CD4-positive, alpha-beta T cell (primary cell): ENCODE measurements around the gene CACNB2. TPM values are rescaled to one million over a fixed set of nuclear protein-coding genes. Genes with fewer than 3 reads are reported as not detected.

Experiments
- ATAC-seq: fragments of 200-7000 bp; cut with Tn5 transposase; one replicate; pipeline ENCODE4 v1.10.0; 2022; ENCODE audit warnings: mild to moderate bottlenecking; ENCODE audit not compliant: poor library complexity
- CTCF ChIA-PET: fragments of 350-600 bp; sonication (Branson Sonifier 250); formaldehyde crosslinking; loops from one replicate; lab custom pipeline; 2021; ENCODE audit warnings: antibody characterized with exemption, inconsistent platforms; lab: Charles Lee
- POLR2A ChIA-PET: fragments of 350-600 bp; sonication (Branson Sonifier 250); formaldehyde crosslinking; loops from one replicate; lab custom pipeline; 2021; ENCODE audit warnings: antibody characterized with exemption, inconsistent platforms; lab: Charles Lee
- DNase-seq, 14 experiments: peaks; one replicate each; pipeline ENCODE4 v3.0.0-alpha.2; 2013 to 2020; ENCODE audit warnings: mixed read lengths in 2 of 14
- H3K27ac ChIP-seq, 2 donors: one replicate each; pipeline versions ENCODE4 v1.5.1 to v1.7.0; 2013; ENCODE audit warnings: low read length in 2 of 2, low read depth in 1 of 2, mild to moderate bottlenecking in 1 of 2
- H3K27me3 ChIP-seq, 2 experiments: 1 replicate in 1 of 2; 2 replicates in 1 of 2; pipeline versions ENCODE4 v1.6.1 to v1.7.0; 2013; ENCODE audit warnings: low read length in 2 of 2, control low read depth in 1 of 2, mild to moderate bottlenecking in 1 of 2, moderate library complexity in 1 of 2; ENCODE audit not compliant: insufficient read depth in 2 of 2, control insufficient read depth in 1 of 2
- H3K36me3 ChIP-seq: one replicate; pipeline ENCODE4 v1.6.1; 2013; ENCODE audit warnings: low read length, control low read depth; ENCODE audit not compliant: insufficient read depth
- H3K4me1 ChIP-seq: one replicate; pipeline ENCODE4 v1.6.1; 2013; ENCODE audit warnings: low read length, control low read depth; ENCODE audit not compliant: insufficient read depth
- H3K4me3 ChIP-seq: one replicate; pipeline ENCODE4 v1.5.1; 2013; ENCODE audit warnings: mild to moderate bottlenecking, low read length, moderate library complexity
- H3K9me3 ChIP-seq, 2 experiments: 1 replicate in 1 of 2; 2 replicates in 1 of 2; pipeline versions ENCODE4 v1.6.1 to v1.7.0; 2013; ENCODE audit warnings: low read length in 2 of 2, mild to moderate bottlenecking in 2 of 2, control low read depth in 1 of 2, moderate library complexity in 1 of 2; ENCODE audit not compliant: control insufficient read depth in 1 of 2, insufficient read depth in 1 of 2
- H3K27ac Mint-ChIP-seq: one replicate; pipeline ENCODE4 v1.8.0; 2020; ENCODE audit warnings: mixed read lengths
- H3K27me3 Mint-ChIP-seq: one replicate; pipeline ENCODE4 v1.8.0; 2021; ENCODE audit warnings: mixed read lengths
- H3K36me3 Mint-ChIP-seq: one replicate; pipeline ENCODE4 v1.8.0; 2021; ENCODE audit warnings: low read depth, mixed read lengths
- H3K4me1 Mint-ChIP-seq: one replicate; pipeline ENCODE4 v1.8.0; 2021; ENCODE audit warnings: low read depth, mixed read lengths
- H3K4me3 Mint-ChIP-seq: one replicate; pipeline ENCODE4 v1.8.0; 2020; ENCODE audit warnings: mild to moderate bottlenecking, mixed read lengths
- H3K9me3 Mint-ChIP-seq: one replicate; pipeline ENCODE4 v1.8.0; 2020; ENCODE audit warnings: mixed read lengths
- intact Hi-C, 2 experiments: fragments of 100-400 bp; cut with DNase I in 1 of 2; cut with micrococcal nuclease in 1 of 2; formaldehyde crosslinking; loops; one replicate each; pipeline versions ENCODE4 v1.15.1 to v1.9.0; 2023 to 2025; cut with DNase I, micrococcal nuclease
- total RNA-seq, 174 experiments: library from RNA in 2 of 174; stranded (reverse) in 2 of 174; gene quantifications; one replicate each; pipeline ENCODE4 v1.2.3 and lab custom pipeline; 2021 to 2026
- TF ChIP-seq, protein P1 (sequence below): fragments of 200-600 bp; IDR thresholded peaks from one replicate; pipeline ENCODE4 v1.8.0; 2022; ENCODE audit warnings: antibody characterized with exemption, mild to moderate bottlenecking

The CACNB2 gene
- total RNA-seq, 2 experiments from 2014 or later: 0.34 TPM; not detected in 1

DNA sequence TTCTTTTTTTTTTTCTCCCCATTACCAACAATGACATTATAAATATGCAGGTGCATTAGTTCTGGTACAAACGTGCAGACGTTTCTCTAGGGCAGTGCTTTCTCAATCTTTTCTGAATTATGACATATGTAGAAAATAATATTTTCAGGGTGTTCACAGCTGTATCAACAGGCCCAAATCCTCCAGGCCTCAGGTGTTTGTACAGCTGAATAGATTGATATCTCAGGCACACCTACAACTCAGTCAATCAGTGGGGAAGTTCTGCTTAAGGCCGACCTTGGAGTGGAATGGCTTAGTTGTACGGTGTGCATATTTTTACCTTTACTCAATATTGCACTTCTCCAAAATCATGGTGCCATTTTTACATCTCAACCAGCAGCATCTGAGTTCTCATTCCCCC is 71.6 kb downstream of the CACNB2 start:
- H3K4me3 ChIP-seq: no peak overlapping the region
- Mint-ChIP-seq H3K27ac (no peak overlapping the region), H3K9me3 (no peaks in the 10 kb centered on the region), H3K4me1 (no peaks in the 10 kb centered on the region), H3K27me3 (peaks cover 6% of the 10 kb centered on the region), H3K36me3 (no peaks in the 10 kb centered on the region), H3K4me3 (no peak overlapping the region)
- TF ChIP-seq, protein P1, sequence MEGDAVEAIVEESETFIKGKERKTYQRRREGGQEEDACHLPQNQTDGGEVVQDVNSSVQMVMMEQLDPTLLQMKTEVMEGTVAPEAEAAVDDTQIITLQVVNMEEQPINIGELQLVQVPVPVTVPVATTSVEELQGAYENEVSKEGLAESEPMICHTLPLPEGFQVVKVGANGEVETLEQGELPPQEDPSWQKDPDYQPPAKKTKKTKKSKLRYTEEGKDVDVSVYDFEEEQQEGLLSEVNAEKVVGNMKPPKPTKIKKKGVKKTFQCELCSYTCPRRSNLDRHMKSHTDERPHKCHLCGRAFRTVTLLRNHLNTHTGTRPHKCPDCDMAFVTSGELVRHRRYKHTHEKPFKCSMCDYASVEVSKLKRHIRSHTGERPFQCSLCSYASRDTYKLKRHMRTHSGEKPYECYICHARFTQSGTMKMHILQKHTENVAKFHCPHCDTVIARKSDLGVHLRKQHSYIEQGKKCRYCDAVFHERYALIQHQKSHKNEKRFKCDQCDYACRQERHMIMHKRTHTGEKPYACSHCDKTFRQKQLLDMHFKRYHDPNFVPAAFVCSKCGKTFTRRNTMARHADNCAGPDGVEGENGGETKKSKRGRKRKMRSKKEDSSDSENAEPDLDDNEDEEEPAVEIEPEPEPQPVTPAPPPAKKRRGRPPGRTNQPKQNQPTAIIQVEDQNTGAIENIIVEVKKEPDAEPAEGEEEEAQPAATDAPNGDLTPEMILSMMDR: no peak
- H3K27me3 ChIP-seq: no peaks in the 10 kb centered on the region
- ATAC-seq (no peak), DNase-seq (no peak)
- no peaks in the 10 kb centered on the region for H3K4me1 ChIP-seq
- intact Hi-C loops: no loop called here
- no peak overlapping the region for H3K27ac ChIP-seq
- ChIA-PET POLR2A (no interaction called here), CTCF (no interaction called here)
- no peaks in the 10 kb centered on the region for H3K36me3 ChIP-seq
- H3K9me3 ChIP-seq: no peaks in the 10 kb centered on the region

DNA sequence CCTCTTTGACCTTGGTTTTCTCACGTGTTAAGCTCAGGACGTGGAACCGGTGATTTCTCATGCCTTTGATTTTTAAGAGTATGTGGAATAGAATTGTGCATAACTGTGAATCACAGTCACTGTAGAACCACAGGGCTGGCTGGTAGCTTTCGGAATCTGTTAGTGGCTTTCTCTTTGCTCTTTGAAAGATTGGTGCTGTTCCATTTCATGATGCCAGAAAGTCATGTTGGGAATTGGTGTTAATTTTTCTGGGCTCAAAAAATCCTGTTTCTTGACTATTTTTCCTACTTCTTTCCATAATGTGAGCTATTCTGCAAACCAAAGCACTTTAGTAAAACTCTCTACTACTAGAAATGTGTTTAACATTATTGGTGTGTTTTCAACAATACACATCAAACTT is 73.0 kb downstream of the CACNB2 start:
- Mint-ChIP-seq H3K9me3 (no peaks in the 10 kb centered on the region), H3K4me3 (no peak overlapping the region), H3K27ac (no peak overlapping the region), H3K36me3 (no peaks in the 10 kb centered on the region), H3K4me1 (no peaks in the 10 kb centered on the region), H3K27me3 (peaks cover 6% of the 10 kb centered on the region)
- no peak for DNase-seq
- Histone ChIP-seq H3K27me3 (no peaks in the 10 kb centered on the region), H3K36me3 (no peaks in the 10 kb centered on the region), H3K4me1 (no peaks in the 10 kb centered on the region), H3K27ac (no peak overlapping the region), H3K4me3 (no peak overlapping the region), H3K9me3 (no peaks in the 10 kb centered on the region)
- intact Hi-C loops: no loop called here
- ATAC-seq: no peak
- POLR2A ChIA-PET: no interaction called here
- CTCF ChIA-PET: no interaction called here
- TF ChIP-seq, protein P1: no peak

DNA sequence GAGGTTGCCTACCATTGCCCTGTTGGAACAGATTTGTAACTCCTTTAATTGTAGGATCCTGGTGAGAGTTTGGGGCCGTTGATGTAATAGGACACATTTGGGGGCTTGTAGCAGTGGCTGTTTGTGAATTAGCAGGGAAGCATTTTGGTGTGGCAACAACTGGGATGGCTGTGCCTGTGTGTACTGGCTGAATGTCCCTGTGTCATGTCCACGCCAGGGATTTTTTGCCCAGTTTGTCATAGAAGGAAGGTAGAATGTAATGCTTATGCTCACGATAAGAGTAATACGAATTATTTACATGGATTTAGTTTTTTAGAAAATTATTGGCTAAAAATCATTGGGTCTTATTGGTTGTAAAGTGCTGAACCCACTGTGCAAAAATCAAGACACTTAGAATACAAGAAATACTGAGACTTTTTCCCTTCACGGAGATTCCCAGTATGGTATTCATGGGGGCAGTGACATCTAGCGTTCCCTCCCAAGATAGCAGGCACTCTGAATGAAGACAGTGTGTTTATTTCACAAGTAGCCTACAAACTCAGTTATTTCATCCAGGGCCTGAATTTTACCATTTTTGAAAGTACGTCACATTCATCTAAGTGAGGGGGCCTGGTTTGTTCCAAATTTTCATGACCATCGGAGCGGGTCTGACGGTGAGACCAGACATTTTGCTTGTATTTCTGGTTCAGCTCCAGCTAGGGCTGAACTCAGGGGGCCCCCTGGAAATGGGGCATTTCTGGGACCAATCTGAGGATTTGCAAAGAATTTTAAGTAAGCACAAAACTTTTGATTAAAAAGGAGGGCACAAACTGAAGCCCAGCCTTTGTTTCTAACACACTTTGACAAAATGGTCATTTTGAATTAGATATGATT is 74.7 kb downstream of the CACNB2 start:
- Mint-ChIP-seq H3K4me1 (no peaks in the 10 kb centered on the region), H3K27ac (no peak overlapping the region), H3K9me3 (no peaks in the 10 kb centered on the region), H3K27me3 (peaks cover 6% of the 10 kb centered on the region), H3K36me3 (no peaks in the 10 kb centered on the region), H3K4me3 (no peak overlapping the region)
- Histone ChIP-seq H3K4me1 (no peaks in the 10 kb centered on the region), H3K27me3 (no peaks in the 10 kb centered on the region), H3K36me3 (no peaks in the 10 kb centered on the region), H3K27ac (no peak overlapping the region), H3K9me3 (no peaks in the 10 kb centered on the region), H3K4me3 (no peak overlapping the region)
- CTCF ChIA-PET: no interaction called here
- POLR2A ChIA-PET: no interaction called here
- TF ChIP-seq, protein P1: peak; percentile 22
- intact Hi-C loops: loop anchor here in 1 of 2 experiments (5.0 kb wide), 1 partner anchor 608 kb away; no protein-coding TSS in a partner anchor
- DNase-seq: peak in 3 of 14 experiments; percentile 11 to 33 (median 24)
- no peak for ATAC-seq
